GM12878 (cell line): Measurements from ENCODE around the gene EPS8. TPM values are rescaled to one million over a fixed set of nuclear protein-coding genes. Genes with fewer than 3 reads are reported as not detected.

Source experiments
- ATAC-seq: fragments of 200-7000 bp; cut with Tn5 transposase; 3 replicates; pipeline ENCODE4 v1.9.1; 2020; ENCODE audit warnings: mild to moderate bottlenecking, moderate library complexity
- BruUV-seq: library from RNA; stranded (reverse); fragments of 400-500 nt; replicated peaks from 2 replicates; lab custom pipeline; 2021; lab: Mats Ljungman, UMichigan
- CTCF ChIA-PET: fragments of 300-600 bp; sonication (Branson Sonifier 250); formaldehyde crosslinking; extraction: SDS; loops from one replicate; lab custom pipeline; 2021; ENCODE audit warnings: inconsistent platforms; lab: Yijun Ruan, JAX
- POLR2A ChIA-PET: fragments of 350-600 bp; formaldehyde crosslinking; extraction: SDS; loops from one replicate; lab custom pipeline; 2021; ENCODE audit warnings: inconsistent platforms; lab: Charles Lee
- RAD21 ChIA-PET: fragments of 300-600 bp; sonication (Branson Sonifier 250); formaldehyde crosslinking; loops from one replicate; lab custom pipeline; 2023; ENCODE audit warnings: antibody characterized with exemption; ENCODE audit not compliant: unreplicated experiment; lab: Charles Lee
- SMC1A ChIA-PET: fragments of 300-600 bp; sonication (Branson Sonifier 250); formaldehyde crosslinking; loops from one replicate; lab custom pipeline; 2023; ENCODE audit not compliant: unreplicated experiment, uncharacterized antibody; lab: Charles Lee
- DNase-seq: peaks from one replicate; pipeline ENCODE4 v3.0.0-alpha.2; 2011; ENCODE audit warnings: low read depth, low spot score
- FAIRE-seq: peaks from 3 replicates; lab custom pipeline; 2011; peaks lifted over from hg19 to GRCh38; lab: Jason Lieb, UNC
- H2AFZ ChIP-seq: 2 replicates; pipeline ENCODE4 v1.6.0; 2011; ENCODE audit warnings: low read depth, low read length, control low read depth; ENCODE audit not compliant: control insufficient read depth
- H3K27ac ChIP-seq: 2 replicates; pipeline ENCODE4 v1.5.1; 2011; ENCODE audit warnings: control low read depth; ENCODE audit not compliant: control insufficient read depth, insufficient read depth
- H3K27me3 ChIP-seq, 2 experiments: replicated peaks in 1 of 2; 2 replicates each; pipeline versions ENCODE4 v1.6.0 to v1.6.1; 2011; ENCODE audit warnings: low read length in 1 of 2; ENCODE audit not compliant: control insufficient read depth in 2 of 2, insufficient read depth in 2 of 2
- H3K36me3 ChIP-seq, 2 experiments: 2 replicates each; pipeline ENCODE4 v1.5.1; 2011; ENCODE audit warnings: low read length in 1 of 2; ENCODE audit not compliant: control insufficient read depth in 2 of 2, insufficient read depth in 2 of 2
- H3K4me1 ChIP-seq: 2 replicates; pipeline ENCODE4 v1.6.1; 2011; ENCODE audit warnings: mild to moderate bottlenecking, low read length, moderate library complexity, mixed read lengths; ENCODE audit not compliant: control insufficient read depth, insufficient read depth
- H3K4me2 ChIP-seq: 2 replicates; pipeline ENCODE4 v1.6.0; 2011; ENCODE audit warnings: control low read depth; ENCODE audit not compliant: control insufficient read depth, insufficient read depth
- H3K4me3 ChIP-seq: fragments of 200-600 bp; sonication (generic); 2 replicates; pipeline ENCODE4 v1.5.1; 2016
- H3K79me2 ChIP-seq: 2 replicates; pipeline ENCODE4 v1.6.0; 2011; ENCODE audit warnings: low read length; ENCODE audit not compliant: control insufficient read depth, insufficient read depth
- H3K9ac ChIP-seq: 2 replicates; pipeline ENCODE4 v1.8.0; 2011; ENCODE audit warnings: low read length, control low read depth, mixed read lengths; ENCODE audit not compliant: control insufficient read depth, insufficient read depth
- H3K9me3 ChIP-seq: replicated peaks from 3 replicates; pipeline ENCODE4 v1.5.1; 2011; ENCODE audit warnings: mild to moderate bottlenecking, low read length; ENCODE audit not compliant: control insufficient read depth, insufficient read depth
- H4K20me1 ChIP-seq: 2 replicates; pipeline ENCODE4 v1.6.0; 2011; ENCODE audit not compliant: control insufficient read depth, insufficient read depth
- BMI1 ChIP-seq: fragments of 450-650 bp; IDR thresholded peaks from 2 replicates; pipeline ENCODE4 v1.6.1; 2016; ENCODE audit warnings: mild to moderate bottlenecking, moderate library complexity, borderline replicate concordance
- ETV6 ChIP-seq, 2 experiments: fragments of 450-650 bp in 1 of 2; IDR thresholded peaks in 1 of 2; conservative IDR thresholded peaks in 1 of 2; 2 replicates each; pipeline ENCODE4 v1.6.1; 2014; ENCODE audit warnings: antibody characterized with exemption in 1 of 2, borderline replicate concordance in 1 of 2, low read depth in 1 of 2, mild to moderate bottlenecking in 1 of 2, moderate library complexity in 1 of 2
- MYC ChIP-seq: IDR thresholded peaks from 2 replicates; pipeline ENCODE4 v1.6.1; 2011; ENCODE audit warnings: mild to moderate bottlenecking, low read length, moderate library complexity, inconsistent platforms; ENCODE audit not compliant: insufficient read depth, insufficient replicate concordance, insufficient read length, severe bottlenecking
- NRF1 ChIP-seq: conservative IDR thresholded peaks from 2 replicates; pipeline ENCODE4 v1.6.1; 2011; ENCODE audit warnings: mild to moderate bottlenecking, low read depth, low read length, improper control_type of control experiment
- RCOR1 ChIP-seq: conservative IDR thresholded peaks from 2 replicates; pipeline ENCODE4 v1.6.1; 2012; ENCODE audit warnings: low read depth, low read length, improper control_type of control experiment
- RUNX3 ChIP-seq: IDR thresholded peaks from 2 replicates; pipeline ENCODE4 v1.6.1; 2012; ENCODE audit warnings: low read length, inconsistent platforms
- WGBS: methylation state at CpG from one replicate; pipeline ENCODE4 v1.1.6; 2016; ENCODE audit warnings: low lambda C conversion rate; ENCODE audit not compliant: insufficient replicate concordance, insufficient coverage; ENCODE audit errors: missing lambda C conversion rate; 5-methylcytosine and 5-hydroxymethylcytosine counted together
- in situ Hi-C: fragments of 300-500 bp; cut with MboI; formaldehyde crosslinking; loops from 9 replicates; pipeline ENCODE4 v1.14.3; 2018; ENCODE audit warnings: mixed read lengths
- intact Hi-C: fragments of 100-400 bp; cut with micrococcal nuclease; formaldehyde crosslinking; loops from one replicate; pipeline ENCODE4 v1.14.2; 2022; ENCODE audit not compliant: unreplicated experiment
- polyA plus RNA-seq, 11 experiments: library from polyadenylated mRNA; depleted of rRNA in 4 of 11; unstranded in 6 of 11; stranded (reverse) in 5 of 11; fragments of >200 nt; fragmentation: Nextera tagmentation in 4 of 11; fragmentation: Illumina TruSeq in 1 of 11; extraction: Ambion mirVana in 4 of 11; extraction: Trizol in 1 of 11; gene quantifications; 1 replicate in 1 of 11; 2 replicates in 10 of 11; pipeline versions ENCODE4 v1.2.1 to v1.2.3, GENCODE V29; 2011 to 2016; ENCODE audit warnings: inconsistent platforms in 2 of 11, missing spikeins in 2 of 11, low read depth in 1 of 11
- total RNA-seq, 4 experiments: library from RNA; depleted of rRNA in 3 of 4; stranded (reverse); fragments of >200 nt in 3 of 4; fragmentation: Illumina TruSeq in 1 of 4; extraction: Trizol in 1 of 4; gene quantifications; 2 replicates each; pipeline versions ENCODE4 v1.2.1 to v1.2.3, GENCODE V29; 2013 to 2021
- TF ChIP-seq, protein P1 (sequence below): fragments of 450-650 bp; formaldehyde crosslinking; IDR thresholded peaks from 2 replicates; pipeline ENCODE4 v1.4.0; 2020; ENCODE audit warnings: mild to moderate bottlenecking, moderate library complexity

Gene EPS8
- total and polyA plus RNA-seq, 10 of the 15 experiments (the other 5 are each of a cell fraction or from before 2014, with no cell fraction given), result 1.3 to 127 (median 3.4) TPM

DNA sequence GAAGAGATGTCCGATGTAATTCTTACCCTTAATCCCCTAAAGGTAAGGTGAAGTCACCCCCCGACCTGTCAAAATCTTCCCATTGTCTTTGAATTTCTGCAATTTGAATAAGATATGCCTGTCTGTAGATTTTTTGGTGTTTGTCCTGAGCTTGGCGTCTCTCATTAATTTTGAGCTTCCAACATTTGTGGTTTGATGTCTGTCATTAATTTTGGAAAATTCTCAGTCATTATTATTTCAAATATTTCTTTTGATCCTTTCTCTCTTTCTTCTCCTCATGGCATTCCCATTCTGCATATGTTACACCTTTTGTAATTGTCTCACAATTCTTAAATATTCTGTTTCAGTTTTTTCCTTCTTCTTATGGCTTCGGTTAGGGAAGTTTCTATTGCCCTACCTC is 60.1 kb downstream of the EPS8 start (continued):
- TF ChIP-seq, protein P1, sequence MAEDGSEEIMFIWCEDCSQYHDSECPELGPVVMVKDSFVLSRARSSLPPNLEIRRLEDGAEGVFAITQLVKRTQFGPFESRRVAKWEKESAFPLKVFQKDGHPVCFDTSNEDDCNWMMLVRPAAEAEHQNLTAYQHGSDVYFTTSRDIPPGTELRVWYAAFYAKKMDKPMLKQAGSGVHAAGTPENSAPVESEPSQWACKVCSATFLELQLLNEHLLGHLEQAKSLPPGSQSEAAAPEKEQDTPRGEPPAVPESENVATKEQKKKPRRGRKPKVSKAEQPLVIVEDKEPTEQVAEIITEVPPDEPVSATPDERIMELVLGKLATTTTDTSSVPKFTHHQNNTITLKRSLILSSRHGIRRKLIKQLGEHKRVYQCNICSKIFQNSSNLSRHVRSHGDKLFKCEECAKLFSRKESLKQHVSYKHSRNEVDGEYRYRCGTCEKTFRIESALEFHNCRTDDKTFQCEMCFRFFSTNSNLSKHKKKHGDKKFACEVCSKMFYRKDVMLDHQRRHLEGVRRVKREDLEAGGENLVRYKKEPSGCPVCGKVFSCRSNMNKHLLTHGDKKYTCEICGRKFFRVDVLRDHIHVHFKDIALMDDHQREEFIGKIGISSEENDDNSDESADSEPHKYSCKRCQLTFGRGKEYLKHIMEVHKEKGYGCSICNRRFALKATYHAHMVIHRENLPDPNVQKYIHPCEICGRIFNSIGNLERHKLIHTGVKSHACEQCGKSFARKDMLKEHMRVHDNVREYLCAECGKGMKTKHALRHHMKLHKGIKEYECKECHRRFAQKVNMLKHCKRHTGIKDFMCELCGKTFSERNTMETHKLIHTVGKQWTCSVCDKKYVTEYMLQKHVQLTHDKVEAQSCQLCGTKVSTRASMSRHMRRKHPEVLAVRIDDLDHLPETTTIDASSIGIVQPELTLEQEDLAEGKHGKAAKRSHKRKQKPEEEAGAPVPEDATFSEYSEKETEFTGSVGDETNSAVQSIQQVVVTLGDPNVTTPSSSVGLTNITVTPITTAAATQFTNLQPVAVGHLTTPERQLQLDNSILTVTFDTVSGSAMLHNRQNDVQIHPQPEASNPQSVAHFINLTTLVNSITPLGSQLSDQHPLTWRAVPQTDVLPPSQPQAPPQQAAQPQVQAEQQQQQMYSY (CRISPR knock-in tag), result no peak
- TF ChIP-seq RCOR1, result no peak

- H3K4me3 ChIP-seq, result no peak overlapping the region
- RAD21 ChIA-PET, result no interaction called here
- in situ Hi-C loops (no loop called here), intact Hi-C loops (no loop called here)
- H2AFZ ChIP-seq, result no peak overlapping the region
- no peak overlapping the region for H3K4me2 ChIP-seq
- POLR2A ChIA-PET, result interaction anchor here (1.0 kb wide), 1 partner anchor 43 kb away, joined by 3 read pairs; no protein-coding TSS in a partner anchor
- SMC1A ChIA-PET, result interaction anchor here (0.7 to 14.5 kb wide), 5 partner anchors 8 to 44 kb away, joined by 3 to 213 read pairs (median 111); no protein-coding TSS in a partner anchor
- no TSS peak for BruUV-seq
- 91% methylated on average over 5 of the region's 5 CpGs for WGBS
- TF ChIP-seq MYC (no peak), RUNX3 (no peak), ETV6 (conservative IDR thresholded peaks at IDR 0.05 in 1 of 2, IDR thresholded peaks at IDR 0.05 in 1 of 2; ENCODE audit: borderline replicate concordance in 1 of 2, low read depth in 1 of 2) (no peak), NRF1 (no peak), BMI1 (no peak)
- no peak overlapping the region for H3K9ac ChIP-seq
- no peaks in the 10 kb centered on the region for H3K9me3 ChIP-seq
- no peak for DNase-seq
- H4K20me1 ChIP-seq, result no peaks in the 10 kb centered on the region
- H3K36me3 ChIP-seq, result no peaks in the 10 kb centered on the region
- H3K4me1 ChIP-seq, result no peaks in the 10 kb centered on the region
- H3K27me3 ChIP-seq, result no peaks in the 10 kb centered on the region
- ATAC-seq, result no peak
- no peaks in the 10 kb centered on the region for H3K79me2 ChIP-seq
- no peak for FAIRE-seq
- CTCF ChIA-PET, result interaction anchor here (0.9 kb wide), 1 partner anchor 9 kb away, joined by 3 read pairs; no protein-coding TSS in a partner anchor
- H3K27ac ChIP-seq, result no peak overlapping the region
Measured at GRCh38 chr12:15728118-15728598, 61.0 kb downstream of the EPS8 start.
